Neural progenitor cell (in vitro differentiated cells): ENCODE data around the gene KRT80. TPM values are rescaled to one million over a fixed set of nuclear protein-coding genes. Genes with fewer than 3 reads are reported as not detected.

Source experiments
- DNase-seq: peaks from one replicate; pipeline ENCODE4 v3.0.0-alpha.2; 2016; ENCODE audit warnings: low spot score
- H2AFZ ChIP-seq: fragments of 200-600 bp; sonication (generic); replicated peaks from 2 replicates; pipeline ENCODE4 v1.6.1; 2016; ENCODE audit warnings: antibody characterized with exemption
- H3F3A ChIP-seq: fragments of 200-600 bp; sonication (generic); 2 replicates; pipeline ENCODE4 v1.6.1; 2016; ENCODE audit warnings: antibody characterized with exemption, low read depth
- H3K27ac ChIP-seq: fragments of 200-600 bp; sonication (generic); 2 replicates; pipeline ENCODE4 v1.5.1; 2016; ENCODE audit warnings: mild to moderate bottlenecking
- H3K27me3 ChIP-seq: fragments of 200-600 bp; sonication (generic); 2 replicates; pipeline ENCODE4 v1.6.1; 2016; ENCODE audit warnings: mild to moderate bottlenecking, moderate library complexity
- H3K36me3 ChIP-seq: fragments of 200-600 bp; sonication (generic); 2 replicates; pipeline ENCODE4 v1.5.1; 2016
- H3K4me1 ChIP-seq: fragments of 200-600 bp; sonication (generic); 2 replicates; pipeline ENCODE4 v1.6.1; 2016; ENCODE audit warnings: mixed run types
- H3K4me2 ChIP-seq: fragments of 200-600 bp; sonication (generic); 2 replicates; pipeline ENCODE4 v1.6.1; 2016
- H3K4me3 ChIP-seq: fragments of 200-600 bp; sonication (generic); 2 replicates; pipeline ENCODE4 v1.5.1; 2016
- H3K79me2 ChIP-seq: fragments of 200-600 bp; sonication (generic); 2 replicates; pipeline ENCODE4 v1.6.1; 2016; ENCODE audit warnings: low read depth
- H3K9ac ChIP-seq: fragments of 200-600 bp; sonication (generic); 2 replicates; pipeline ENCODE4 v1.6.1; 2016
- H3K9me3 ChIP-seq: fragments of 200-600 bp; sonication (generic); 2 replicates; pipeline ENCODE4 v1.5.1; 2016; ENCODE audit warnings: low read depth
- H4K20me1 ChIP-seq: fragments of 200-600 bp; sonication (generic); 2 replicates; pipeline ENCODE4 v1.6.1; 2016; ENCODE audit warnings: low read depth
- H3K27ac Mint-ChIP-seq: 3 replicates; pipeline ENCODE4 v1.8.0; 2021; ENCODE audit warnings: mixed read lengths
- H3K27me3 Mint-ChIP-seq: 2 replicates; pipeline ENCODE4 v1.8.0; 2022; ENCODE audit warnings: low read depth, mild to moderate bottlenecking, inconsistent platforms, moderate library complexity, mixed read lengths; ENCODE audit not compliant: insufficient read depth
- H3K36me3 Mint-ChIP-seq: 3 replicates; pipeline ENCODE4 v1.8.0; 2021; ENCODE audit warnings: mixed read lengths
- H3K4me1 Mint-ChIP-seq: 3 replicates; pipeline ENCODE4 v1.8.0; 2021; ENCODE audit warnings: mixed read lengths
- H3K4me3 Mint-ChIP-seq: 3 replicates; pipeline ENCODE4 v1.8.0; 2021; ENCODE audit warnings: mild to moderate bottlenecking, moderate library complexity, mixed read lengths
- H3K9me3 Mint-ChIP-seq: 3 replicates; pipeline ENCODE4 v1.8.0; 2020; ENCODE audit warnings: mixed read lengths
- EZH2 ChIP-seq: fragments of 200-600 bp; sonication (generic); IDR thresholded peaks from 2 replicates; pipeline ENCODE4 v1.6.1; 2017; ENCODE audit warnings: antibody characterized with exemption, mild to moderate bottlenecking, moderate library complexity
- EZH2phosphoT487 ChIP-seq: fragments of 200-600 bp; sonication (generic); IDR thresholded peaks from 2 replicates; pipeline ENCODE4 v1.6.1; 2017; ENCODE audit warnings: antibody characterized with exemption
- total RNA-seq: library from RNA; depleted of rRNA; stranded (reverse); fragments of >200 nt; gene quantifications from 2 replicates; pipeline ENCODE4 v1.2.3, GENCODE V29; 2015; ENCODE audit warnings: low replicate concordance
- TF ChIP-seq, protein P1 (sequence below): fragments of 200-600 bp; sonication (generic); IDR thresholded peaks from 2 replicates; pipeline ENCODE4 v1.5.1; 2017; ENCODE audit warnings: antibody characterized with exemption, mild to moderate bottlenecking

The KRT80 gene
- total RNA-seq, 1 donor from 2014 or later, result not detected

GRCh38 chr12:52227606-52228166 lies 35.9 kb upstream of the KRT80 start:
- H3K9me3 ChIP-seq, result no peaks in the 10 kb centered on the region
- no peaks in the 10 kb centered on the region for H4K20me1 ChIP-seq
- no peak overlapping the region for H3K4me2 ChIP-seq
- Mint-ChIP-seq H3K4me3 (no peak overlapping the region), H3K27ac (no peak overlapping the region), H3K36me3 (no peaks in the 10 kb centered on the region), H3K9me3 (peaks cover 2% of the 10 kb centered on the region), H3K27me3 (peaks cover 26% of the 10 kb centered on the region), H3K4me1 (peaks cover 16% of the 10 kb centered on the region)
- no peak overlapping the region for H3K4me3 ChIP-seq
- H3K27ac ChIP-seq, result no peak overlapping the region
- no peak overlapping the region for H2AFZ ChIP-seq
- H3K4me1 ChIP-seq, result peaks cover 4% of the 10 kb centered on the region
- H3K9ac ChIP-seq, result no peak overlapping the region
- peaks cover 36% of the 10 kb centered on the region for H3K27me3 ChIP-seq
- H3K36me3 ChIP-seq, result no peaks in the 10 kb centered on the region
- TF ChIP-seq EZH2phosphoT487 (no peak), EZH2 (no peak)
- TF ChIP-seq, protein P1, sequence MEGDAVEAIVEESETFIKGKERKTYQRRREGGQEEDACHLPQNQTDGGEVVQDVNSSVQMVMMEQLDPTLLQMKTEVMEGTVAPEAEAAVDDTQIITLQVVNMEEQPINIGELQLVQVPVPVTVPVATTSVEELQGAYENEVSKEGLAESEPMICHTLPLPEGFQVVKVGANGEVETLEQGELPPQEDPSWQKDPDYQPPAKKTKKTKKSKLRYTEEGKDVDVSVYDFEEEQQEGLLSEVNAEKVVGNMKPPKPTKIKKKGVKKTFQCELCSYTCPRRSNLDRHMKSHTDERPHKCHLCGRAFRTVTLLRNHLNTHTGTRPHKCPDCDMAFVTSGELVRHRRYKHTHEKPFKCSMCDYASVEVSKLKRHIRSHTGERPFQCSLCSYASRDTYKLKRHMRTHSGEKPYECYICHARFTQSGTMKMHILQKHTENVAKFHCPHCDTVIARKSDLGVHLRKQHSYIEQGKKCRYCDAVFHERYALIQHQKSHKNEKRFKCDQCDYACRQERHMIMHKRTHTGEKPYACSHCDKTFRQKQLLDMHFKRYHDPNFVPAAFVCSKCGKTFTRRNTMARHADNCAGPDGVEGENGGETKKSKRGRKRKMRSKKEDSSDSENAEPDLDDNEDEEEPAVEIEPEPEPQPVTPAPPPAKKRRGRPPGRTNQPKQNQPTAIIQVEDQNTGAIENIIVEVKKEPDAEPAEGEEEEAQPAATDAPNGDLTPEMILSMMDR, result no peak
- H3F3A ChIP-seq, result no peaks in the 10 kb centered on the region
- DNase-seq, result no peak
- H3K79me2 ChIP-seq, result no peaks in the 10 kb centered on the region

GRCh38 chr12:52226446-52226845 lies 34.6 kb upstream of the KRT80 start:
- H4K20me1 ChIP-seq, result no peaks in the 10 kb centered on the region
- H2AFZ ChIP-seq, result no peak overlapping the region
- Mint-ChIP-seq H3K9me3 (peaks cover 2% of the 10 kb centered on the region), H3K4me3 (no peak overlapping the region), H3K27me3 (peaks cover 16% of the 10 kb centered on the region), H3K4me1 (peaks cover 3% of the 10 kb centered on the region), H3K27ac (no peak overlapping the region), H3K36me3 (no peaks in the 10 kb centered on the region)
- H3K9ac ChIP-seq, result no peak overlapping the region
- no peak for DNase-seq
- no peak overlapping the region for H3K27ac ChIP-seq
- no peak overlapping the region for H3K4me2 ChIP-seq
- TF ChIP-seq EZH2, result no peak
- TF ChIP-seq, protein P1, result no peak
- TF ChIP-seq EZH2phosphoT487, result no peak
- H3K36me3 ChIP-seq, result no peaks in the 10 kb centered on the region
- H3F3A ChIP-seq, result no peaks in the 10 kb centered on the region
- H3K4me1 ChIP-seq, result no peaks in the 10 kb centered on the region
- no peak overlapping the region for H3K4me3 ChIP-seq
- H3K27me3 ChIP-seq, result peaks cover 34% of the 10 kb centered on the region
- H3K9me3 ChIP-seq, result no peaks in the 10 kb centered on the region
- no peaks in the 10 kb centered on the region for H3K79me2 ChIP-seq

- no peaks in the 10 kb centered on the region for H3K4me1 ChIP-seq
- Mint-ChIP-seq H3K4me1 (no peaks in the 10 kb centered on the region), H3K27ac (no peak overlapping the region), H3K9me3 (peaks cover 2% of the 10 kb centered on the region), H3K36me3 (no peaks in the 10 kb centered on the region), H3K27me3 (peaks cover 14% of the 10 kb centered on the region), H3K4me3 (no peak overlapping the region)
- H3K4me2 ChIP-seq, result no peak overlapping the region
- peaks cover 34% of the 10 kb centered on the region for H3K27me3 ChIP-seq
- no peaks in the 10 kb centered on the region for H3K9me3 ChIP-seq
- TF ChIP-seq EZH2, result no peak
- TF ChIP-seq, protein P1, result no peak
- DNase-seq, result no peak
- no peaks in the 10 kb centered on the region for H3K79me2 ChIP-seq
- no peaks in the 10 kb centered on the region for H3F3A ChIP-seq
- H3K4me3 ChIP-seq, result no peak overlapping the region
- H3K9ac ChIP-seq, result no peak overlapping the region
- H3K27ac ChIP-seq, result no peak overlapping the region
- H3K36me3 ChIP-seq, result no peaks in the 10 kb centered on the region
- H4K20me1 ChIP-seq, result no peaks in the 10 kb centered on the region
- H2AFZ ChIP-seq, result no peak overlapping the region
Measured at GRCh38 chr12:52225752-52226151, 33.9 kb upstream of the KRT80 start.
